ENCODE results near the gene MDGA2.

- TF ChIP-seq USF2 (IDR thresholded peaks at IDR 0.05; ENCODE audit: borderline replicate concordance, low read depth, low read length): no peak
- TF ChIP-seq CTCF (IDR thresholded peaks at IDR 0.05): no peak
- no peak for TF ChIP-seq EP300 (IDR thresholded peaks at IDR 0.05; ENCODE audit: borderline replicate concordance in 1 of 2, low read depth in 1 of 2, low read length in 1 of 2)
- no peak for TF ChIP-seq CHD2 (IDR thresholded peaks at IDR 0.05; ENCODE audit: low read length, partially characterized antibody)
Measured at GRCh38 chr14:47345016-47345415, 330.4 kb downstream of the MDGA2 start.

All from SK-N-SH (cell line).